A549 treated with dexamethasone at 1 μM for 4 hours (cell line): ENCODE results near the gene SLC22A8. TPM values are rescaled to one million over a fixed set of nuclear protein-coding genes. Genes with fewer than 3 reads are reported as not detected.

Experiments used
- total RNA-seq: library from RNA; stranded (reverse); fragments of 200-300 nt; extraction: Qiagen RNA extraction; gene quantifications from 5 replicates; pipeline ENCODE4 v1.2.3, GENCODE V29; 2022

SLC22A8 gene, protein sequence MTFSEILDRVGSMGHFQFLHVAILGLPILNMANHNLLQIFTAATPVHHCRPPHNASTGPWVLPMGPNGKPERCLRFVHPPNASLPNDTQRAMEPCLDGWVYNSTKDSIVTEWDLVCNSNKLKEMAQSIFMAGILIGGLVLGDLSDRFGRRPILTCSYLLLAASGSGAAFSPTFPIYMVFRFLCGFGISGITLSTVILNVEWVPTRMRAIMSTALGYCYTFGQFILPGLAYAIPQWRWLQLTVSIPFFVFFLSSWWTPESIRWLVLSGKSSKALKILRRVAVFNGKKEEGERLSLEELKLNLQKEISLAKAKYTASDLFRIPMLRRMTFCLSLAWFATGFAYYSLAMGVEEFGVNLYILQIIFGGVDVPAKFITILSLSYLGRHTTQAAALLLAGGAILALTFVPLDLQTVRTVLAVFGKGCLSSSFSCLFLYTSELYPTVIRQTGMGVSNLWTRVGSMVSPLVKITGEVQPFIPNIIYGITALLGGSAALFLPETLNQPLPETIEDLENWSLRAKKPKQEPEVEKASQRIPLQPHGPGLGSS
- total RNA-seq, result not detected in 5 replicates

DNA sequence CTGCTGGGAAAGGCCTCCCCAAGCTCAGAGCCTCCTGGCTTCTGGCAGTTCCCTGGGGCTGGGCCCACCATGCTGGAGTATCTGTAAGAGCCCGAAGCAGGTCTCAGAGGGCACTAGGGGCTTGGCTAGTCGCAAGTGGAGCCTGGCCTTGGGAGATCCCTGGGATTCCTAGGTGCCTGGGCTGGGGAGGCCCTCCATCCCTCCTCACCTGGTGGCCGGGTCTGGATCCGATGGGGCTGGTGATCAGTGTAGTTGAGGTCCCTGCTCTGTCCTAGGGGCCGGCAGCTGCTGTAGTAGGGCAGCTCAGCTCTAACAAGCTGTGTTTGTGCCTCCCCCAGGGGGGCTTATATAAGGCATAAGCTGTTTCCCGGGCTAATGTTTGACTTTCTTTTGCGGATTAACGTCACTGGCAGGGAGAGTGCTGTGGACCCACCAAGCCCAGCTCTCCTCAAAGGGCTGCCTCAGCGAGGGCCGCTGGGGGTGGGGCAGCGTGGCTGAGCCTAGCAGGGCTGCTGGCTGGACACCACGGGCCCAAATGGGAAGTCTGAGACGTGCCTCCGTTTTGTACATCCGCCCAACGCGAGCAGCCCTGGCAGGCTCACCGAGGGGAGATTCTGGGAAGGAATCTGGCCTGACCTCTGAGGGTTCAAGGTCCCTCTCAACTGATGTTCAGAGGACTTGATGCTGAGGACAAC, at the start of gene SLC22A8:
SLC22A8 (minus strand) TSS at position 321 of the 695 bp plus-strand sequence. CDS start 883 bp downstream, outside the sequence.

DNA sequence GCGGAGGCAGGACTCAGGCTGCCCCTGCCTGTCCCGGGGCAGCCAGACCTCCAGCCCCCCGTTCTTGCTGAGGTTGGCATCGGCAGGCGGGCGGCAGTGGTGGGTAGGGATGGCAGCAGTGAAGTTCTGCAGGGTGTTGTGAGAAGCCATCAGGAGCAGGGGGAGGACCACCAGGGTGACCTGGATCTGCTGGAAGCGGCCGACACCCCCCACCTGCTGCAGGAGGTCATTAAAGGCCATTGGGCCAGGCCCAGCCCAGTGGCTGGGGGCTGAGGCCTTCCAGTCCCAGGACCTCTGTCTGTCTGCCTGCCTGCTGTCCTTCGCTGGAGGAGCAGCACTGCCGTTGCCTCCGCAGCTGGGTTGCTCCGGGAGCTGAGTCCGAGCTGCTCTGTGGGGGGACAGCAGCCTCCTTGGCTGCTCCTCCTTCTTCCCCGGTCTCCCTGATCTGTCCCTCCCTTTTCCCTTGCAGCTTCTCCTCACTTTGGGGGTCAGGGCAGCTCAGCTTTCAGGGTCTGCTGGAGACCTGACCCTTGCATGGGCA, 31.1 kb downstream of the SLC22A8 start, which contains the start of gene SLC22A6:
SLC22A6 (minus strand) TSS at position 517 of the 541 bp plus-strand sequence; CDS start at position 240, 277 bp downstream.

Other genes with a start within 250 kb of the SLC22A8 start
- gene TAF6L, start 244.4 kb downstream of the SLC22A8 start, total RNA-seq, result 9.1 to 14.5 TPM (median 12.5 TPM) in 5 replicates
- 67.1 to 85.0 TPM (median 82.1 TPM) in 5 replicates for gene TMEM179B, start 228.4 kb downstream of the SLC22A8 start, total RNA-seq
- 18.9 to 27.6 TPM (median 24.8 TPM) in 5 replicates for gene TMEM223, start 223.8 kb downstream of the SLC22A8 start, total RNA-seq
- gene NXF1, start 210.4 kb downstream of the SLC22A8 start, total RNA-seq, result 38.9 to 55.9 TPM (median 54.3 TPM) in 5 replicates
- gene STX5, start 183.8 kb downstream of the SLC22A8 start, total RNA-seq, result 17.7 to 24.7 TPM (median 22.9 TPM) in 5 replicates
- not detected in 5 replicates for gene TEX54, start 183.0 kb downstream of the SLC22A8 start, total RNA-seq
- gene WDR74, start 176.3 kb downstream of the SLC22A8 start, total RNA-seq, result 71.5 to 83.6 TPM (median 80.3 TPM) in 5 replicates
- gene SLC3A2, start 134.9 kb downstream of the SLC22A8 start, total RNA-seq, result 823 to 905 TPM (median 883 TPM) in 5 replicates
- 0.03 to 0.24 TPM (median 0.09 TPM) in 4 of 5 replicates, not detected in the other for gene CHRM1, start 94.5 kb downstream of the SLC22A8 start, total RNA-seq
- not detected in 5 replicates for gene SLC22A6, start 30.9 kb downstream of the SLC22A8 start, total RNA-seq
- gene SLC22A24, start 128.4 kb upstream of the SLC22A8 start, total RNA-seq, result not detected in 5 replicates
- gene SLC22A25, start 227.8 kb upstream of the SLC22A8 start, total RNA-seq, result not detected in 5 replicates